T-helper 22 cell (primary cell): ENCODE data around the gene PPFIA3.

Source experiments
- DNase-seq: peaks from one replicate; pipeline ENCODE4 v3.0.0-alpha.2; 2020; ENCODE audit warnings: low read depth

Gene PPFIA3

DNA sequence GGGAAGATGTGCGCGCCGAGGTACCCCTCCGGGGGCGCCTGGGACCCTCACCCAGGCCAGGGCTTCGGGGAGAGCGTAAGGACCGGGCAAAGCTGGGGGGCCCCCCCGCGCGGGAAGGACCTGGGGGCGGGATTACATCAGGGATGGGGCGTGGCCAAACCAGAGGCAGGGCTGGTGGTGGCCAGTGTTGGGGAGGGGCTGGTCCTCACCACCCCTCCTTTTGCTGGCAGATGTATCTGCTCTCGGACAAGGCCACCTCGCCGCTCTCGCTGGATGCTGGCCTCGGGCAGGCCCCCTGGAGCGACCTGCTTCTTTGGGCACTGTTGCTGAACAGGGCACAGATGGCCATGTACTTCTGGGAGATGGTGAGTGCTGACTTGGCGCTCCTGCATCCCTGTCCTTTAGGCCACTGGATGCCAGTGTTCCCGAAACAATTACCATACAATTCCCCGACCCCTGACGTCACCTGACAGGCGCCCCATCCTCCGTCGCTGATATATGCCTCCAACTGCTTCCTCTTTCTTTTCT lies 63.6 kb downstream of the PPFIA3 start:
- no peak for DNase-seq

DNA sequence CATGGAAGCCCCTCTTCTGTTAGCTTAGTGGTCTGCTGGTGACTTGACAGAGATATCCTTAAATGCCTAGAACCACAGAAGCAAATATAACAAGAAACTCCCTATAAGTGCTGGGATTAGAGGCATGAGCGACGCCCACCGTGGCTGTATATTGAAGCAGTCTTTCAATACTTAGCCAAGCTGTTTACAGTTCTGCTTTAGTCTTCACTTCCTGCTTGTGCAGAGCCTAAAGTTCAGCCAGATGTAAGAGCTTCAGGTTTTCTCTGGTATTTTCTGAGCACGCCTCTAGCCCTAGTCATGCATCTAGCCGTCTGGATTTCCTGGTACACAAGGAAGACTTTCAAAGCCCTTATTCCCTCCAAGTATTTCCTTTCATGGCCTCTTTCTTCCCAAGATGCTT lies 66.8 kb downstream of the PPFIA3 start:
- DNase-seq = no peak

DNA sequence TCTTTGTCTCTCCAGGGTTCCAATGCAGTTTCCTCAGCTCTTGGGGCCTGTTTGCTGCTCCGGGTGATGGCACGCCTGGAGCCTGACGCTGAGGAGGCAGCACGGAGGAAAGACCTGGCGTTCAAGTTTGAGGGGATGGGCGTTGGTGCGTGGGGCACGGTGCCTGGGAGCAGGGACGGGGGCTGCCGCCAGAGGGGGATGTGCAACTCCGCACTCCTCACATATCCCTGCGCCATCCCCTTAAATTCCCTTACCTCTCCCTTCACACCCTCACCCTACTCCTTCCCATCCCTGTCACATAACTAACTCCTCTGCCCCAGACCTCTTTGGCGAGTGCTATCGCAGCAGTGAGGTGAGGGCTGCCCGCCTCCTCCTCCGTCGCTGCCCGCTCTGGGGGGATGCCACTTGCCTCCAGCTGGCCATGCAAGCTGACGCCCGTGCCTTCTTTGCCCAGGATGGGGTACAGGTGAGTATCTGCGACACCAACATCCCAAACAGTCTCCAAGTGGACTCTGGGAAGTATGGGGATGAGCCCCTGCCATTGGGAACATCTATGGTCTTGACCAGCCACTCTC lies 69.4 kb downstream of the PPFIA3 start:
- DNase-seq = no peak

DNA sequence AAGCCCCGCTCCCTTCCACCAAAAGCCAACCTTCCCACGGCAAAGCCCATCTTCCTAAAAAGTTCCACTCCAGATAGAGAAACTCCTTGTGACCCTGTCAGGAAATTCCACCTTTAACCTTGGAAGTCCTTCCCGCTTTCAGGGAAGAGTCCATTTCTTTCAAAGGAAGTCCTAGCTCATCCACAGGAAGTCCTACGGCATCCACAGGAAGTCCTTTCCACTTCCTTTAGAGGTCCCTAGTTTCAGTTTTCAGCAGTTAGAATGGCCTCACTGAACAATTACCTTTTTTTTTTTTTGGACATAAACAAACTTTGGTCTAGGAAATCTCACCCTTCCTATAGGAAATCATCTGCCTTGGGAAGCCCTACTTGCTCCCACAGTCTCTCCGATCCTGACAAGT lies 69.9 kb downstream of the PPFIA3 start:
- no peak for DNase-seq

DNA sequence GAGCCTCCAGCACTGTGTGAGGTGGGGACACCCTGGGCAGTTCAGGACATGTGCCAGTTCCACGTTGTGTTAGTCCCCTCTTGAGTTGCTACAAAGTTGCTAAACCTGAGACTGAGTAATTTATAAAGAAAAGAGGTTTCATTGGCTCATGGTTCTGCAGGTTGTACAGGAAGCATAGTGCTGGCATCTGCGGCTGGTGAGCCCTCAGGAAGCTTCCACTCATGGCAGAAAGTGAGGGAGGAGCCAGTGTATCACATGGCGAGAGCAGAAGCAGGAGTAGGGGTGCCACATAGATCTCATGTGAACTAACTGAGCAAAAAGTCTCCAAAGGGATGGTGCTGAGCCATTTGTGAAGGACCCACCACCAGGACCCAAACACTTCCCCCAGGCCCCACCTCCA lies 71.4 kb downstream of the PPFIA3 start:
- DNase-seq = no peak

DNA sequence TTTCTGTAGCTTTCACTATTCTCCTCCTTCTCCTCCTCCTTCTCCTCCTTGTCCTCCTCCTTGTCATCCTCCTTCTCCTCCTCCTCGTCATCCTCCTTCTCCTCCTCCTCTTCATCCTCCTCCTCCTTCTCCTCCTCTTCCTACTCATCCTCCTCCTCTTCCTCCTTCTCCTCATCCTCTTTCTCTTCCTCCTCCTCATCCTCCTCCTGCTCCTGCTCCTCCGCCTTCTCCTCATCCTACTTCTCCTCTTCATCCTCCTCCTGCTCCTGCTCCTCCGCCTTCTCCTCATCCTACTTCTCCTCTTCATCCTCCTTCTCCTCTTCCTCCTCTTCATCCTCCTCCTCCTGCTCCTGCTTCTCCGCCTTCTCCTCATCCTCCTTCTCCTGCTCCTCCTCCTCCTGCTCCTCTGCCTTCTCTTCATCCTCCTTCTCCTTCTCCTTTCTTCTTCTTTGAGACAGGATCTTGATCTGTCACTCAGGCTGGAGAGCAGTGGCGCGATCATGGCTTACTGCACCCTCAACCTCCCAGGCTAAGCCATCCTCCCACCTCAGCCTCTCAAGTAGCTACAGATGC lies 74.6 kb downstream of the PPFIA3 start:
- DNase-seq = no peak

DNA sequence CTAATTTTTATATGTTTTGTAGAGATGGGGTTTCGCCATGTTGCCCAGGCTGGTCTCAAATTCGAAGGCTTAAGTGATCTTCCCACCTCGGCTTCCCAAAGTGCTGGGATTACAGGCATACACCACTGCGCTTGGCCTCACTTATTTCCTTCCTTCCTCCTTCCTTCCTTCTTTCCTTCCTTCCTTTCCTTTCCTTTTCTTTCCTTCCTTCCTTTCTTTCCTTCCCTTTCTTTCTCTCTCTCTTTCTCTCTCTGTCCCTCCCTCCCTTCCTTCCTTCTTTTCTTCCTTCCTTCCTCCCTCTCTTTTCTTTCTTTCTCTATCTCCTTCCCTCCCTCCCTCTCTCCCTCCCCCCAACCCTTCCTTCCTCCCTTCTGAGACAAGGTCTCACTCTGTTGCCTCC lies 75.1 kb downstream of the PPFIA3 start:
- DNase-seq = no peak

DNA sequence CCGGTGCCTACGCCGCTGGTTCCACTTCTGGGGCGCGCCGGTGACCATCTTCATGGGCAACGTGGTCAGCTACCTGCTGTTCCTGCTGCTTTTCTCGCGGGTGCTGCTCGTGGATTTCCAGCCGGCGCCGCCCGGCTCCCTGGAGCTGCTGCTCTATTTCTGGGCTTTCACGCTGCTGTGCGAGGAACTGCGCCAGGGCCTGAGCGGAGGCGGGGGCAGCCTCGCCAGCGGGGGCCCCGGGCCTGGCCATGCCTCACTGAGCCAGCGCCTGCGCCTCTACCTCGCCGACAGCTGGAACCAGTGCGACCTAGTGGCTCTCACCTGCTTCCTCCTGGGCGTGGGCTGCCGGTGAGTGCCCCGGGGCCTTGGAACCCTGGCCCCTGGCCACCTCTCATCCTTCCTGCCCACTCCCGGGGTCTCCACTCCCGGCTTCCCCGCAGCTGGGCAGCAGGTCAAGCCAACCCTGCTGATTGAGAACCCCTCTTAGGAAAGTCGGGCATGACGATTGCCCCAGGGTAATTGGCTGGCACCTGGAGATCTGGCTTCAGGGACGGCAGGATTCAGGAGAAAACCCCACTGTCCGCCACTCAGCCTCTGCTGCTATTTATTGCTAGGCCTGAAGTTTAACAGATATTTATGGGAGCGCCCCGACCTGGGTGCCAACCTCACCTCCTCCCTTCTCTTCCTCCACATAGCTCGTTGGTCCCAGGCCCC lies 77.3 kb downstream of the PPFIA3 start:
- no peak for DNase-seq

DNA sequence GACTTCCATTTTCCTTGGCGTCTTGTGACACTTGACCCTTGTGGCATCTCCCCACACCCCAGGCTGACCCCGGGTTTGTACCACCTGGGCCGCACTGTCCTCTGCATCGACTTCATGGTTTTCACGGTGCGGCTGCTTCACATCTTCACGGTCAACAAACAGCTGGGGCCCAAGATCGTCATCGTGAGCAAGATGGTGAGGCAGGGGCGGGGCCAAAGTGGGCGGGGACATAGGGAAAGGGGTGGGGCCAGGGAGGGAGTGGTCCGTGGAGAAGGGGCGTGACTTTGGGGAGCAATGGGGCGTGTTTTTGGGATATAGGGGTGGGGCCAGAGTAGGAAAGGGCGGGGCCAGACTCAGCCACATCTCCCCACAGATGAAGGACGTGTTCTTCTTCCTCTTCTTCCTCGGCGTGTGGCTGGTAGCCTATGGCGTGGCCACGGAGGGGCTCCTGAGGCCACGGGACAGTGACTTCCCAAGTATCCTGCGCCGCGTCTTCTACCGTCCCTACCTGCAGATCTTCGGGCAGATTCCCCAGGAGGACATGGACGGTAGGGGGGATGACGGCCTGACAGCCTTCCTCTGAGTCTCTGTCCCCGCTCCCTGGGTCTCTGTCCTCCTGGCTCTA lies 81.0 kb downstream of the PPFIA3 start:
- no peak for DNase-seq
